Metanephros (tissue), 1 donor: ENCODE data around the gene IER5L. TPM values are rescaled to one million over a fixed set of nuclear protein-coding genes. Genes with fewer than 3 reads are reported as not detected.

Experiments used
- total RNA-seq: library from RNA; depleted of rRNA; stranded (reverse); fragments of >200 nt; gene quantifications from one replicate; pipeline ENCODE4 v1.2.3, GENCODE V29; 2014

Gene IER5L
- total RNA-seq: 97.3 TPM

DNA sequence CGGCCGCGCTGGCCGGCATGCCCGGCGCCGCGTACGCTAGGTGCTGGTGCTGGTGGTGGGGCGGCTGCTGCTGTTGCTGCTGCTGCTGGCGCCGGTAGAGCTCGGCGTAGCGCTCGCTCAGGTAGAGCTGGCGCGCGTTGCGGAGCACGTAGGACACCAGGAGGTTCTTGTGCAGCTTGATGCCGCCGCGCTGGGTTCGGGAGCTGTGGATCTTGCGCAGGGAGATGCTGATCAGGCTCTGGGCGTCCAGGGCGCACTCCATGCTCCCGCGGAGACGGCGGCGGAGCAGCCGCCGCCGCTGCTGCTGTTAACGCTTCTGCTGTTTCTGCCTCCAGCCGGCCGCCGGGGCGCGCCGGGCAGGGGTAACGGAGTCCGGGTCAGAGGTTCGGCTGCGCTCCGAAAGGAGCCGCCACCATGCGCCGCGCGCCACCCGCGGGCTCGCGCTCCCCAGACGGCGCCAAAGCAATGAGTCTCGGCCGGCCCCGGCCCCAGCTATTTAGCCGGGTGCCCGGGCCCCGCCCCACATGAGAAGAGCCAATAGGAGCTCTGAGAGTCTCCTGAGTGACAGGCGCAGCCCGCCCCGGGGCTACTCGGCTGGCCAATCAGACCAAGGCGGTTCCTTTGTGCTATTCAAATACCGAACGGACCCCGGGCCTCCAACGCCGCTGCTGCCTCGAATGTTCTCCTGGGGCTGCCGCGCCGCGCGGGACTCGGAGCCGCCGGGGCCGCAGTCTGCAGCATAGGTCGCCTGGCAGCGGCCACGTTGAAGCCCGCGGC lies at the start of gene IER5L:
TSS of gene IER5L (minus strand) at position 471 of the 777 bp plus-strand sequence. CDS start at position 262, 209 bp downstream.

Other genes starting within 250 kb of the IER5L start
- gene DOLK, start 230.7 kb downstream of the IER5L start, total RNA-seq: 12.2 TPM
- 48.5 TPM for gene NUP188, start 230.6 kb downstream of the IER5L start, total RNA-seq
- gene SH3GLB2, start 149.9 kb downstream of the IER5L start, total RNA-seq: 55.9 TPM
- gene MIGA2, start 141.6 kb downstream of the IER5L start, total RNA-seq: 28.7 TPM
- gene DOLPP1, start 97.2 kb downstream of the IER5L start, total RNA-seq: 13.5 TPM
- 49.1 TPM for gene CRAT, start 67.5 kb downstream of the IER5L start, total RNA-seq
- 83.6 TPM for gene PTPA, start 66.8 kb downstream of the IER5L start, total RNA-seq